ENCODE measurements around the gene RFFL.
"Not testable (repeated sequence)": the region's sequence is repeated elsewhere in the genome, so short reads cannot be mapped to it uniquely, and the experiment has no call there.

Gene RFFL

GRCh38 chr17:35051183-35051578 lies 12.3 kb downstream of the RFFL start:
- in situ Hi-C loops (cut with MboI; ENCODE audit: low sequenced_read_pairs): no loop called here

GRCh38 chr17:35050170-35050569 lies 13.3 kb downstream of the RFFL start:
- in situ Hi-C loops (cut with MboI; ENCODE audit: low sequenced_read_pairs): no loop called here

GRCh38 chr17:35048685-35049379 lies 14.7 kb downstream of the RFFL start:
- in situ Hi-C loops (cut with MboI; ENCODE audit: low sequenced_read_pairs): no loop called here

GRCh38 chr17:35046740-35047283 lies 16.7 kb downstream of the RFFL start:
- in situ Hi-C loops (cut with MboI; ENCODE audit: low sequenced_read_pairs): no loop called here

- in situ Hi-C loops (cut with MboI; ENCODE audit: low sequenced_read_pairs): no loop called here
Observed at GRCh38 chr17:35046245-35046644, 17.3 kb downstream of the RFFL start.

- in situ Hi-C loops (cut with MboI; ENCODE audit: low sequenced_read_pairs): not testable (repeated sequence)
Observed at GRCh38 chr17:35045458-35045979, 18.0 kb downstream of the RFFL start.

- in situ Hi-C loops (cut with MboI; ENCODE audit: low sequenced_read_pairs): no loop called here
Observed at GRCh38 chr17:35044181-35044580, 19.3 kb downstream of the RFFL start.

GRCh38 chr17:35041390-35041789 lies 22.1 kb downstream of the RFFL start:
- in situ Hi-C loops (cut with MboI; ENCODE audit: low sequenced_read_pairs): no loop called here

- in situ Hi-C loops (cut with MboI; ENCODE audit: low sequenced_read_pairs): no loop called here
Observed at GRCh38 chr17:35038453-35038852, 25.1 kb downstream of the RFFL start.

- in situ Hi-C loops (cut with MboI; ENCODE audit: low sequenced_read_pairs): no loop called here
Observed at GRCh38 chr17:35030780-35031179, 32.7 kb downstream of the RFFL start.

GRCh38 chr17:35028531-35029262 lies 34.8 kb downstream of the RFFL start:
- in situ Hi-C loops (cut with MboI; ENCODE audit: low sequenced_read_pairs): no loop called here

- in situ Hi-C loops (cut with MboI; ENCODE audit: low sequenced_read_pairs): not testable (repeated sequence)
Observed at GRCh38 chr17:35028097-35028496, 35.4 kb downstream of the RFFL start.

GRCh38 chr17:35025541-35025940 lies 38.0 kb downstream of the RFFL start:
- in situ Hi-C loops (cut with MboI; ENCODE audit: low sequenced_read_pairs): no loop called here

- in situ Hi-C loops (cut with MboI; ENCODE audit: low sequenced_read_pairs): no loop called here
Observed at GRCh38 chr17:35023538-35023937, 40.0 kb downstream of the RFFL start.

- in situ Hi-C loops (cut with MboI; ENCODE audit: low sequenced_read_pairs): no loop called here
Observed at GRCh38 chr17:35022536-35023063, 40.9 kb downstream of the RFFL start.

GRCh38 chr17:35021520-35022380 lies 41.8 kb downstream of the RFFL start:
- in situ Hi-C loops (cut with MboI; ENCODE audit: low sequenced_read_pairs): no loop called here

GRCh38 chr17:35019386-35020179 lies 43.9 kb downstream of the RFFL start:
- in situ Hi-C loops (cut with MboI; ENCODE audit: low sequenced_read_pairs): no loop called here

- in situ Hi-C loops (cut with MboI; ENCODE audit: low sequenced_read_pairs): no loop called here
Observed at GRCh38 chr17:35018814-35019213, 44.7 kb downstream of the RFFL start.

- in situ Hi-C loops (cut with MboI; ENCODE audit: low sequenced_read_pairs): no loop called here
Observed at GRCh38 chr17:35017021-35017420, 46.5 kb downstream of the RFFL start.

GRCh38 chr17:35016369-35016768 lies 47.1 kb downstream of the RFFL start:
- in situ Hi-C loops (cut with MboI; ENCODE audit: low sequenced_read_pairs): no loop called here
